ENCODE data around the gene NECAP2.

The NECAP2 gene

GRCh38 chr1:16440470-16441281 is at the start of gene NECAP2:
Gene NECAP2, plus strand, starts transcription at chr1:16440724. Its CDS starts 38 bp downstream, at chr1:16440762.
- DNase-seq = peak; percentile 97

GRCh38 chr1:16391411-16391810 is 49.1 kb upstream of the NECAP2 start:
- no peak for DNase-seq

GRCh38 chr1:16392740-16393569 is 47.6 kb upstream of the NECAP2 start:
- DNase-seq = no peak

- no peak for DNase-seq
Measured at GRCh38 chr1:16393570-16394521, 46.7 kb upstream of the NECAP2 start.

- no peak for DNase-seq
Measured at GRCh38 chr1:16394977-16395376, 45.5 kb upstream of the NECAP2 start.

- DNase-seq = no peak
Measured at GRCh38 chr1:16396591-16396990, 43.9 kb upstream of the NECAP2 start.

GRCh38 chr1:16397120-16397519 is 43.4 kb upstream of the NECAP2 start:
- no peak for DNase-seq

GRCh38 chr1:16398371-16398953 is 42.1 kb upstream of the NECAP2 start:
- no peak for DNase-seq

- DNase-seq = no peak
Measured at GRCh38 chr1:16402742-16403141, 37.8 kb upstream of the NECAP2 start.

GRCh38 chr1:16405441-16405840 is 35.1 kb upstream of the NECAP2 start:
- no peak for DNase-seq

- no peak for DNase-seq
Measured at GRCh38 chr1:16406868-16407267, 33.7 kb upstream of the NECAP2 start.

- DNase-seq = no peak
Measured at GRCh38 chr1:16409536-16410152, 30.9 kb upstream of the NECAP2 start.

- no peak for DNase-seq
Measured at GRCh38 chr1:16410803-16411202, 29.7 kb upstream of the NECAP2 start.

GRCh38 chr1:16413191-16413590 is 27.3 kb upstream of the NECAP2 start:
- DNase-seq = no peak

- DNase-seq = no peak
Measured at GRCh38 chr1:16418823-16419425, 21.6 kb upstream of the NECAP2 start.

GRCh38 chr1:16420424-16421118 is 20.0 kb upstream of the NECAP2 start:
- peak; percentile 36 for DNase-seq

- no peak for DNase-seq
Measured at GRCh38 chr1:16421201-16421600, 19.3 kb upstream of the NECAP2 start.

- no peak for DNase-seq
Measured at GRCh38 chr1:16422041-16422440, 18.5 kb upstream of the NECAP2 start.

GRCh38 chr1:16425125-16426025 is 15.1 kb upstream of the NECAP2 start:
- no peak for DNase-seq

- DNase-seq = no peak
Measured at GRCh38 chr1:16430606-16431005, 9.9 kb upstream of the NECAP2 start.

Measured in islet precursor cell (in vitro differentiated cells).